Mesenchymal stem cell (in vitro differentiated cells and primary cell): ENCODE data around the gene SLC46A1.
A peak's percentile ranks its signal among the peaks of the same experiment; 100 is the strongest.

Experiments
- DNase-seq: peaks from one replicate; pipeline ENCODE4 v3.0.0-alpha.2; 2013
- H2AFZ ChIP-seq: one replicate; pipeline ENCODE4 v1.6.1; 2013; ENCODE audit warnings: low read depth, mild to moderate bottlenecking, control low read depth, inconsistent platforms, low read length, moderate library complexity
- H2AK5ac ChIP-seq: 2 replicates; pipeline ENCODE4 v1.6.1; 2013; ENCODE audit warnings: low read length, moderate library complexity, mild to moderate bottlenecking, inconsistent platforms; ENCODE audit not compliant: severe bottlenecking
- H2BK120ac ChIP-seq: one replicate; pipeline ENCODE4 v1.6.1; 2013; ENCODE audit warnings: low read depth, mild to moderate bottlenecking, inconsistent platforms, low read length, moderate library complexity
- H2BK12ac ChIP-seq, 2 experiments: one replicate each; pipeline ENCODE4 v1.6.1; 2013; ENCODE audit warnings: inconsistent platforms in 2 of 2, low read length in 2 of 2, mild to moderate bottlenecking in 2 of 2, moderate library complexity in 2 of 2, control low read depth in 1 of 2
- H2BK15ac ChIP-seq: one replicate; pipeline ENCODE4 v1.6.1; 2013; ENCODE audit warnings: mild to moderate bottlenecking, low read depth, inconsistent platforms; ENCODE audit not compliant: poor library complexity, severe bottlenecking
- H2BK5ac ChIP-seq: 2 replicates; pipeline ENCODE4 v1.6.1; 2013; ENCODE audit warnings: low read depth, mild to moderate bottlenecking, low read length, control low read depth, inconsistent platforms; ENCODE audit not compliant: poor library complexity, severe bottlenecking
- H3K14ac ChIP-seq, 2 experiments: one replicate each; pipeline ENCODE4 v1.6.1; 2013; ENCODE audit warnings: inconsistent platforms in 2 of 2, low read length in 2 of 2, control low read depth in 1 of 2, mild to moderate bottlenecking in 1 of 2, moderate library complexity in 1 of 2
- H3K18ac ChIP-seq, 2 experiments: one replicate each; pipeline ENCODE4 v1.6.1; 2013; ENCODE audit warnings: inconsistent platforms in 2 of 2, low read length in 2 of 2, control low read depth in 1 of 2, low read depth in 1 of 2, mild to moderate bottlenecking in 1 of 2
- H3K23ac ChIP-seq, 2 experiments: one replicate each; pipeline ENCODE4 v1.6.1; 2013; ENCODE audit warnings: inconsistent platforms in 2 of 2, low read length in 2 of 2, mild to moderate bottlenecking in 2 of 2, moderate library complexity in 2 of 2, control low read depth in 1 of 2
- H3K27ac ChIP-seq: 2 replicates; pipeline ENCODE4 v1.5.1; 2013; ENCODE audit warnings: mild to moderate bottlenecking, moderate library complexity, low read length, control low read depth, inconsistent platforms; ENCODE audit not compliant: poor library complexity, severe bottlenecking
- H3K27me3 ChIP-seq, 2 experiments: 2 replicates each; pipeline versions ENCODE4 v1.6.1 to v1.7.0; 2013; ENCODE audit warnings: low read length in 2 of 2, mild to moderate bottlenecking in 2 of 2, moderate library complexity in 2 of 2, control low read depth in 1 of 2, inconsistent platforms in 1 of 2; ENCODE audit not compliant: control insufficient read depth in 1 of 2, insufficient read depth in 1 of 2
- H3K36me3 ChIP-seq, 2 experiments: 2 replicates each; pipeline versions ENCODE4 v1.6.1 to v1.7.0; 2013; ENCODE audit warnings: low read length in 2 of 2, control low read depth in 1 of 2, inconsistent platforms in 1 of 2, low read depth in 1 of 2, mild to moderate bottlenecking in 1 of 2; ENCODE audit not compliant: insufficient read depth in 2 of 2, control insufficient read depth in 1 of 2
- H3K4ac ChIP-seq, 2 experiments: one replicate each; pipeline ENCODE4 v1.6.1; 2013; ENCODE audit warnings: inconsistent platforms in 2 of 2, low read length in 2 of 2, mild to moderate bottlenecking in 2 of 2, moderate library complexity in 2 of 2, control low read depth in 1 of 2, low read depth in 1 of 2
- H3K4me1 ChIP-seq: 2 replicates; pipeline ENCODE4 v1.6.1; 2013; ENCODE audit warnings: low read depth, low read length, control low read depth; ENCODE audit not compliant: control insufficient read depth, insufficient read depth
- H3K4me2 ChIP-seq: 2 replicates; pipeline ENCODE4 v1.6.1; 2013; ENCODE audit warnings: low read length, mild to moderate bottlenecking, inconsistent platforms; ENCODE audit not compliant: poor library complexity, severe bottlenecking
- H3K4me3 ChIP-seq, 2 experiments: 2 replicates each; pipeline versions ENCODE4 v1.5.1 to v1.7.0; 2013; ENCODE audit warnings: low read length in 2 of 2, mild to moderate bottlenecking in 2 of 2, control low read depth in 1 of 2, low read depth in 1 of 2; ENCODE audit not compliant: insufficient read depth in 1 of 2
- H3K79me1 ChIP-seq: replicated peaks from 2 replicates; pipeline ENCODE4 v1.6.1; 2013; ENCODE audit warnings: mild to moderate bottlenecking, control low read depth, low read length, inconsistent platforms; ENCODE audit not compliant: poor library complexity, severe bottlenecking
- H3K9ac ChIP-seq: 2 replicates; pipeline ENCODE4 v1.7.0; 2013; ENCODE audit warnings: mild to moderate bottlenecking, low read length, moderate library complexity
- H3K9me3 ChIP-seq: 2 replicates; pipeline ENCODE4 v1.7.0; 2013; ENCODE audit warnings: mild to moderate bottlenecking, low read length; ENCODE audit not compliant: control insufficient read depth
- H4K8ac ChIP-seq: one replicate; pipeline ENCODE4 v1.6.1; 2013; ENCODE audit warnings: inconsistent platforms, mild to moderate bottlenecking, low read length, moderate library complexity
- H4K91ac ChIP-seq: one replicate; pipeline ENCODE4 v1.6.1; 2013; ENCODE audit warnings: mild to moderate bottlenecking, low read length, inconsistent platforms
- WGBS: methylation state at CpG from one replicate; pipeline ENCODE4 v1.1.7; 2013; ENCODE audit warnings: mixed read lengths; 5-methylcytosine and 5-hydroxymethylcytosine counted together

SLC46A1 gene

DNA sequence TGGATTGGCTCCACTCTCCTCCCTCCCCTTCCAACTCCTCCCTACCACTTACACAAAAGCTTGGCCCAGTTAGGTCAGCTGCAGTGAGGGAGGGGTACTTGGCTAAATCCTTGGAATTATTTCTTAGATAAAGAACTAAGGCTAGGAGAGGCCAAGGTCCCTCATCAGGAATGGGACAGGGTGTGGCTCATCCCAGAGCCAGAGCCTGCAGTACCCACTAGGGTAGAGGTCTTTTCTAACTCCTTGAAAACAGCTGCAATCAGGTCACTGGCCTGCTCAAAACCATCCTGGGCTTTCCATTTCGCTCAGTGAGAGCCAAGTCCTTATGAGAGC lies 1.9 kb upstream of the SLC46A1 start:
- Histone ChIP-seq H3K79me1 (no peaks in the 10 kb centered on the region), H3K9me3 (no peaks in the 10 kb centered on the region), H3K27me3 (peaks cover 20 to 31% of the 10 kb centered on the region in 2 experiments), H2AK5ac (no peak overlapping the region), H2AFZ (no peak overlapping the region), H3K9ac (no peak overlapping the region), H3K27ac (no peak overlapping the region), H2BK5ac (no peak overlapping the region), H3K4me1 (peaks cover 16% of the 10 kb centered on the region), H3K23ac (no peak overlapping the region), H2BK15ac (no peak overlapping the region), H2BK12ac (no peak overlapping the region), H2BK120ac (no peak overlapping the region), H4K8ac (no peak overlapping the region), H3K4me3 (no peak overlapping the region), H3K4ac (no peak overlapping the region), H3K18ac (no peak overlapping the region), H4K91ac (no peak overlapping the region), H3K36me3 (peaks cover 6% of the 10 kb centered on the region in 2 experiments), H3K4me2 (no peak overlapping the region), H3K14ac (no peak overlapping the region)
- WGBS = 96% methylated on average over 1 of the region's 1 CpG
- no peak for DNase-seq

DNA sequence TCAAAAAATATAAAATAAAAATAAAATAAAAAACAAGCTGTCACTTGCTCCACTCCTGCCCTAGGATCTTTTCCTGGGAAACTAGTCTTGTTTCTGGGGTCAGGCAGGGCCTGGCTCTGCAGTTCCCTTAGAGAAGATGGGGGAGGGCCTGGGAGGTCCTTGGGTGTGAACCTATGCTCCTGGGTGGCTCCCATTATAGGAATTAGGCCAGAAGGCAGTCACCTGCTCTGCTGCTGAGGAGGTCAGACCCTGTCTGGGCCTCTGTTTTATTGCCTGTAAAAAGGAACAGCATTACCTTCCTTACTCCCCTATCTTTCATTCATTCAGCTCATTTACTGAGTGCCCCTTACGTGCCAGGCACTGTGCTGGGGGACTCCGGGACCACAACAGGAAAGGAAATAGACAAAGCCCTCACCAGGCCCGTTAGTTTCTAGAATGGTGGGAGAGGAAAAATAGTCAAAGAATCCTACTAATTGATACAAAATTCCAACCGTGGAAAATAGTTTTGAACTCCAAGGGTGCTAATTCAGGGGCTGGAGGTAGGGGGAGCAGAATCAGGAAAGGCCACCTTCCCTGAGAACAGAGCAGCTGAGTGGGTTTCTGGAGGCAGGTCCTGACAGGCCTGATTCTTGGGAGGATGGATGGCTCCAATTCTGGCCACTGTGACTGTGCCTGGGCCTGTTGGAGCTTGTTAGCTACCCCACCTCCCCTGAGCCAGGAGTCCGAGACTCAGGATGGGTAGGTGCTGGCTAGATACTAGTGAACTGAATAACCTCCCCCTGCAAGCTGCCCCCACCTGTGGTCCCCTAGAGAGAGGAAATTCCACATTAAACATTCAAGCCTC lies 1.3 kb upstream of the SLC46A1 start:
- 50% methylated on average over 1 of the region's 5 CpGs for WGBS
- Histone ChIP-seq H3K9me3 (no peaks in the 10 kb centered on the region), H2BK15ac (no peak overlapping the region), H3K79me1 (no peaks in the 10 kb centered on the region), H3K4ac (no peak overlapping the region), H3K18ac (no peak overlapping the region), H3K27me3 (peaks cover 20 to 26% of the 10 kb centered on the region in 2 experiments), H2AFZ (no peak overlapping the region), H2BK5ac (no peak overlapping the region), H2BK12ac (no peak overlapping the region), H3K14ac (no peak overlapping the region), H4K8ac (no peak overlapping the region), H4K91ac (no peak overlapping the region), H3K36me3 (peaks cover 6 to 12% of the 10 kb centered on the region in 2 experiments), H3K23ac (no peak overlapping the region), H3K4me1 (peaks cover 16% of the 10 kb centered on the region), H3K4me3 (no peak overlapping the region), H2AK5ac (no peak overlapping the region), H3K4me2 (no peak overlapping the region), H2BK120ac (no peak overlapping the region), H3K27ac (no peak overlapping the region), H3K9ac (no peak overlapping the region)
- no peak for DNase-seq

GRCh38 chr17:28406473-28406814 lies 432 bp upstream of the SLC46A1 start:
- H4K91ac ChIP-seq = no peak overlapping the region
- H3K18ac ChIP-seq = peak overlapping the region in 1 of 2 experiments; percentile 71
- H2BK5ac ChIP-seq = no peak overlapping the region
- no peak overlapping the region for H3K23ac ChIP-seq
- H3K9ac ChIP-seq = peak overlapping the region; percentile 88
- no peak overlapping the region for H2BK15ac ChIP-seq
- H3K36me3 ChIP-seq = peaks cover 6 to 21% of the 10 kb centered on the region in 2 experiments
- no peaks in the 10 kb centered on the region for H3K79me1 ChIP-seq
- H3K27me3 ChIP-seq = peaks cover 11 to 16% of the 10 kb centered on the region in 2 experiments
- no peak overlapping the region for H3K4ac ChIP-seq
- H2BK120ac ChIP-seq = no peak overlapping the region
- no peaks in the 10 kb centered on the region for H3K9me3 ChIP-seq
- no peak overlapping the region for H2BK12ac ChIP-seq
- peak overlapping the region; percentile 86 for H3K4me2 ChIP-seq
- no peak overlapping the region for H2AK5ac ChIP-seq
- DNase-seq = peak; percentile 16
- 48% methylated on average over 8 of the region's 9 CpGs for WGBS
- peaks cover 18% of the 10 kb centered on the region for H3K4me1 ChIP-seq
- no peak overlapping the region for H2AFZ ChIP-seq
- H4K8ac ChIP-seq = no peak overlapping the region
- peak overlapping the region in 1 of 2 experiments; percentile 84 for H3K4me3 ChIP-seq
- no peak overlapping the region for H3K14ac ChIP-seq
- no peak overlapping the region for H3K27ac ChIP-seq

- no peak overlapping the region for H4K8ac ChIP-seq
- H3K79me1 ChIP-seq = no peaks in the 10 kb centered on the region
- H3K4me2 ChIP-seq = peak overlapping the region; percentile 86
- no peak overlapping the region for H3K4ac ChIP-seq
- no peak overlapping the region for H2AK5ac ChIP-seq
- H3K27me3 ChIP-seq = peaks cover 2 to 5% of the 10 kb centered on the region in 2 experiments
- peaks cover 18% of the 10 kb centered on the region for H3K4me1 ChIP-seq
- no peak overlapping the region for H3K23ac ChIP-seq
- H2BK120ac ChIP-seq = no peak overlapping the region
- no peak overlapping the region for H2BK5ac ChIP-seq
- 75% methylated on average over 33 of the region's 33 CpGs for WGBS
- H4K91ac ChIP-seq = no peak overlapping the region
- peak overlapping the region; percentile 88 for H3K9ac ChIP-seq
- H3K27ac ChIP-seq = no peak overlapping the region
- no peaks in the 10 kb centered on the region for H3K9me3 ChIP-seq
- no peak overlapping the region for H2AFZ ChIP-seq
- peak overlapping the region in 1 of 2 experiments; percentile 84 for H3K4me3 ChIP-seq
- H2BK15ac ChIP-seq = no peak overlapping the region
- no peak overlapping the region for H2BK12ac ChIP-seq
- peaks cover 6 to 34% of the 10 kb centered on the region in 2 experiments for H3K36me3 ChIP-seq
- no peak overlapping the region for H3K14ac ChIP-seq
- no peak overlapping the region for H3K18ac ChIP-seq
- no peak for DNase-seq
These were observed 1.0 kb downstream of the SLC46A1 start for GRCh38 chr17:28404812-28405570.
